SK-N-MC (cell line): ENCODE results near the gene YTHDF1.

Experiments
- EZH2 ChIP-seq: fragments of 200-600 bp; sonication (generic); IDR thresholded peaks from one replicate; pipeline ENCODE4 v1.6.1; 2017; ENCODE audit warnings: antibody characterized with exemption
- FOXP2 ChIP-seq: optimal IDR thresholded peaks from 2 replicates; pipeline ENCODE3; 2011; ENCODE audit warnings: mild to moderate bottlenecking, moderate library complexity; ENCODE audit not compliant: insufficient read depth; ENCODE audit errors: extremely low read length, control extremely low read depth
- POLR2AphosphoS5 ChIP-seq: IDR thresholded peaks from 2 replicates; pipeline ENCODE4 v1.6.1; 2012; ENCODE audit warnings: mild to moderate bottlenecking, low read depth, low read length, borderline replicate concordance

DNA sequence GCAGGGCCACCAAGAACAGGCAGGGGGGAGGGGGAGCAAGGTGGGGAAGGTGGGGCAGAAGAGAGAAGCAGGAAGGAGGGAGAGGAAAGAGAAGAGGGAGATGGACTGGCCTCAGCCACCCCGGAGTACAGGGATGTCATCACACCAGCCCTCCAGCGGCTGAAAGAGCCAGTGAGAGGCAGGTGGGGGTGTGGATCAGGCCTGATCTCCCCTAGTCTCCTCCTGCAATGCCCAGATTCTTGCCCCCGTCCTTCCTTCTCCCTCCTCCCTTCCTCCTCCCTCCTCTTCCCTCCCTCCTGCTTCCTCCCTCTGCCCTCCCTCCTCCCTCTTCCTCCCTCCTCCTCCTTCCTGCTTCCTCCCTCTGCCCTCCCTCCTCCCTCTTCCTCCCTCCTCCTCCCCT lies 61.5 kb downstream of the YTHDF1 start:
- no peak for TF ChIP-seq EZH2
- no peak for TF ChIP-seq POLR2AphosphoS5
- TF ChIP-seq FOXP2 = no peak
